HCT116 (cell line): ENCODE data around the gene LCA5L.

Experiments used
- CEBPB ChIP-seq: IDR thresholded peaks from 2 replicates; pipeline ENCODE4 v1.6.1; 2012; ENCODE audit warnings: low read depth
- POLR2A ChIP-seq: IDR thresholded peaks from 2 replicates; pipeline ENCODE4 v1.7.0; 2011; ENCODE audit warnings: borderline replicate concordance; ENCODE audit not compliant: insufficient read depth, insufficient read length; ENCODE audit errors: extremely low read depth
- POLR2AphosphoS5 ChIP-seq: IDR thresholded peaks from 2 replicates; pipeline ENCODE4 v1.6.1; 2011; ENCODE audit warnings: mild to moderate bottlenecking, low read depth, low read length, moderate library complexity
- RAD21 ChIP-seq: IDR thresholded peaks from 2 replicates; pipeline ENCODE4 v1.6.1; 2012; ENCODE audit warnings: low read depth, mild to moderate bottlenecking
- SIN3A ChIP-seq: IDR thresholded peaks from 2 replicates; pipeline ENCODE4 v1.6.1; 2012; ENCODE audit warnings: low read depth
- SP1 ChIP-seq: IDR thresholded peaks from 2 replicates; pipeline ENCODE4 v1.6.1; 2012; ENCODE audit warnings: low read depth
- SRF ChIP-seq: IDR thresholded peaks from 2 replicates; pipeline ENCODE4 v1.6.1; 2012; ENCODE audit warnings: low read depth
- ZFX ChIP-seq: fragments of 450-650 bp; IDR thresholded peaks from 2 replicates; pipeline ENCODE4 v1.6.1; 2017
- TF ChIP-seq, protein P1 (sequence below): IDR thresholded peaks from 2 replicates; pipeline ENCODE4 v1.6.1; 2012; ENCODE audit warnings: low read depth
- TF ChIP-seq, protein P2 (sequence below), 3 experiments: fragments of 200-600 bp in 1 of 3; sonication (generic) in 1 of 3; IDR thresholded peaks in 2 of 3; conservative IDR thresholded peaks in 1 of 3; 2 replicates each; pipeline ENCODE4 v1.5.1; 2012 to 2017; ENCODE audit warnings: low read depth in 2 of 3, low read length in 2 of 3, antibody characterized with exemption in 1 of 3, borderline replicate concordance in 1 of 3, control low read depth in 1 of 3, mild to moderate bottlenecking in 1 of 3, mixed read lengths in 1 of 3, mixed run types in 1 of 3, moderate library complexity in 1 of 3; ENCODE audit not compliant: insufficient read depth in 1 of 3
- TF ChIP-seq, protein P3 (sequence below): IDR thresholded peaks from 2 replicates; pipeline ENCODE4 v1.6.1; 2012
- TF ChIP-seq, protein P4 (sequence below): IDR thresholded peaks from 2 replicates; pipeline ENCODE4 v1.6.1; 2012

DNA sequence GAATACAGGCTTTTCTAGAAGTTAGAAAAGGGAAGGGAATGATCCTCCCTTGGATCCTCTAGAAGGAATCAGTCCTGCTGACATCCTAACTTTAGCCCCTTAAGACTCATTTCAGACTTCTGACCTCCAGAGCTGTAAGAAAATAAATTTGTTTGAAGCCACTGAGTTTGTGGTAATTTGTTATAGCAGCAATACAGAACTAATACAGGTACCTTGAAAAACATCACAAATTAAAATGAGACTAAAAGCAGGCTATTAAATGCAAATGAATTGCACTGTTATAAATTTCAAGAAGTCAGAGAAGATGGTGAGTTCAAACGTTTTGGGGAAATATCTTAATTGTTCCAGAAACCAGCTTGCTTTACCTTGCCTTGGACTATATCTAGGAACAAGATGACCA, 6.3 kb downstream of the LCA5L start:
- TF ChIP-seq POLR2A (no peak), POLR2AphosphoS5 (no peak), SP1 (no peak), SIN3A (no peak), SRF (no peak), CEBPB (no peak), RAD21 (no peak), ZFX (no peak)
- TF ChIP-seq, protein P1, sequence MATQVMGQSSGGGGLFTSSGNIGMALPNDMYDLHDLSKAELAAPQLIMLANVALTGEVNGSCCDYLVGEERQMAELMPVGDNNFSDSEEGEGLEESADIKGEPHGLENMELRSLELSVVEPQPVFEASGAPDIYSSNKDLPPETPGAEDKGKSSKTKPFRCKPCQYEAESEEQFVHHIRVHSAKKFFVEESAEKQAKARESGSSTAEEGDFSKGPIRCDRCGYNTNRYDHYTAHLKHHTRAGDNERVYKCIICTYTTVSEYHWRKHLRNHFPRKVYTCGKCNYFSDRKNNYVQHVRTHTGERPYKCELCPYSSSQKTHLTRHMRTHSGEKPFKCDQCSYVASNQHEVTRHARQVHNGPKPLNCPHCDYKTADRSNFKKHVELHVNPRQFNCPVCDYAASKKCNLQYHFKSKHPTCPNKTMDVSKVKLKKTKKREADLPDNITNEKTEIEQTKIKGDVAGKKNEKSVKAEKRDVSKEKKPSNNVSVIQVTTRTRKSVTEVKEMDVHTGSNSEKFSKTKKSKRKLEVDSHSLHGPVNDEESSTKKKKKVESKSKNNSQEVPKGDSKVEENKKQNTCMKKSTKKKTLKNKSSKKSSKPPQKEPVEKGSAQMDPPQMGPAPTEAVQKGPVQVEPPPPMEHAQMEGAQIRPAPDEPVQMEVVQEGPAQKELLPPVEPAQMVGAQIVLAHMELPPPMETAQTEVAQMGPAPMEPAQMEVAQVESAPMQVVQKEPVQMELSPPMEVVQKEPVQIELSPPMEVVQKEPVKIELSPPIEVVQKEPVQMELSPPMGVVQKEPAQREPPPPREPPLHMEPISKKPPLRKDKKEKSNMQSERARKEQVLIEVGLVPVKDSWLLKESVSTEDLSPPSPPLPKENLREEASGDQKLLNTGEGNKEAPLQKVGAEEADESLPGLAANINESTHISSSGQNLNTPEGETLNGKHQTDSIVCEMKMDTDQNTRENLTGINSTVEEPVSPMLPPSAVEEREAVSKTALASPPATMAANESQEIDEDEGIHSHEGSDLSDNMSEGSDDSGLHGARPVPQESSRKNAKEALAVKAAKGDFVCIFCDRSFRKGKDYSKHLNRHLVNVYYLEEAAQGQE, result no peak
- TF ChIP-seq, protein P2, sequence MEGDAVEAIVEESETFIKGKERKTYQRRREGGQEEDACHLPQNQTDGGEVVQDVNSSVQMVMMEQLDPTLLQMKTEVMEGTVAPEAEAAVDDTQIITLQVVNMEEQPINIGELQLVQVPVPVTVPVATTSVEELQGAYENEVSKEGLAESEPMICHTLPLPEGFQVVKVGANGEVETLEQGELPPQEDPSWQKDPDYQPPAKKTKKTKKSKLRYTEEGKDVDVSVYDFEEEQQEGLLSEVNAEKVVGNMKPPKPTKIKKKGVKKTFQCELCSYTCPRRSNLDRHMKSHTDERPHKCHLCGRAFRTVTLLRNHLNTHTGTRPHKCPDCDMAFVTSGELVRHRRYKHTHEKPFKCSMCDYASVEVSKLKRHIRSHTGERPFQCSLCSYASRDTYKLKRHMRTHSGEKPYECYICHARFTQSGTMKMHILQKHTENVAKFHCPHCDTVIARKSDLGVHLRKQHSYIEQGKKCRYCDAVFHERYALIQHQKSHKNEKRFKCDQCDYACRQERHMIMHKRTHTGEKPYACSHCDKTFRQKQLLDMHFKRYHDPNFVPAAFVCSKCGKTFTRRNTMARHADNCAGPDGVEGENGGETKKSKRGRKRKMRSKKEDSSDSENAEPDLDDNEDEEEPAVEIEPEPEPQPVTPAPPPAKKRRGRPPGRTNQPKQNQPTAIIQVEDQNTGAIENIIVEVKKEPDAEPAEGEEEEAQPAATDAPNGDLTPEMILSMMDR (IDR thresholded peaks at IDR 0.05 in 2 of 3, conservative IDR thresholded peaks at IDR 0.05 in 1 of 3; ENCODE audit: borderline replicate concordance in 1 of 3, insufficient read depth in 1 of 3, low read depth in 2 of 3, low read length in 2 of 3), result no peak
- TF ChIP-seq, protein P3, sequence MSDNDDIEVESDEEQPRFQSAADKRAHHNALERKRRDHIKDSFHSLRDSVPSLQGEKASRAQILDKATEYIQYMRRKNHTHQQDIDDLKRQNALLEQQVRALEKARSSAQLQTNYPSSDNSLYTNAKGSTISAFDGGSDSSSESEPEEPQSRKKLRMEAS, result no peak
- TF ChIP-seq, protein P4, sequence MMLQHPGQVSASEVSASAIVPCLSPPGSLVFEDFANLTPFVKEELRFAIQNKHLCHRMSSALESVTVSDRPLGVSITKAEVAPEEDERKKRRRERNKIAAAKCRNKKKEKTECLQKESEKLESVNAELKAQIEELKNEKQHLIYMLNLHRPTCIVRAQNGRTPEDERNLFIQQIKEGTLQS, result no peak
